HepG2 (cell line): ENCODE results near the gene HMCN1. TPM values are rescaled to one million over a fixed set of nuclear protein-coding genes. Genes with fewer than 3 reads are reported as not detected.

Experiments
- ATAC-seq: fragments of 200-7000 bp; cut with Tn5 transposase; 3 replicates; pipeline ENCODE4 v1.9.1; 2020; ENCODE audit warnings: mild to moderate bottlenecking, moderate library complexity
- BruUV-seq: library from RNA; stranded (reverse); fragments of 400-500 nt; replicated peaks from 2 replicates; lab custom pipeline; 2021; lab: Mats Ljungman, UMichigan
- CTCF ChIA-PET: fragments of 300-600 bp; formaldehyde crosslinking; extraction: SDS; loops from one replicate; lab custom pipeline; 2021; ENCODE audit warnings: low total read pairs, inconsistent platforms, low intra/inter-chr PET ratio; lab: Yijun Ruan, JAX
- POLR2A ChIA-PET: fragments of 350-600 bp; sonication (Branson Sonifier 250); formaldehyde crosslinking; loops from one replicate; lab custom pipeline; 2020; ENCODE audit warnings: antibody characterized with exemption, inconsistent platforms; lab: Yijun Ruan, JAX
- DNase-seq: peaks from one replicate; pipeline ENCODE4 v3.0.0-alpha.2; 2015; ENCODE audit warnings: low spot score
- FAIRE-seq: peaks from 3 replicates; lab custom pipeline; 2011; peaks lifted over from hg19 to GRCh38; lab: Jason Lieb, UNC
- H2AFZ ChIP-seq: one replicate; pipeline ENCODE4 v1.6.1; 2011; ENCODE audit warnings: low read length, inconsistent platforms
- H3K27ac ChIP-seq: fragments of 300-600 bp; 3 replicates; pipeline ENCODE4 v1.8.0; 2011; ENCODE audit warnings: mixed run types, mild to moderate bottlenecking, mixed read lengths, low read length, inconsistent platforms; ENCODE audit not compliant: insufficient read depth; ENCODE audit errors: extremely low read length
- H3K27me3 ChIP-seq, 2 experiments: fragments of 200-600 bp in 1 of 2; 2 replicates in 1 of 2; 3 replicates in 1 of 2; pipeline versions ENCODE4 v1.6.0 to v1.8.0; 2011; ENCODE audit warnings: low read length in 2 of 2, mild to moderate bottlenecking in 2 of 2, moderate library complexity in 2 of 2, inconsistent platforms in 1 of 2; ENCODE audit not compliant: insufficient read depth in 2 of 2, control insufficient read depth in 1 of 2
- H3K36me3 ChIP-seq, 2 experiments: fragments of 200-600 bp in 1 of 2; replicated peaks in 1 of 2; 2 replicates in 1 of 2; 3 replicates in 1 of 2; pipeline versions ENCODE4 v1.5.1 to v1.8.0; 2011; ENCODE audit warnings: low read length in 2 of 2, inconsistent platforms in 1 of 2; ENCODE audit not compliant: insufficient read depth in 2 of 2, control insufficient read depth in 1 of 2
- H3K4me1 ChIP-seq: 2 replicates; pipeline ENCODE4 v1.5.1; 2012; ENCODE audit warnings: low read length, inconsistent platforms; ENCODE audit not compliant: insufficient read depth
- H3K4me2 ChIP-seq: 2 replicates; pipeline ENCODE4 v1.6.0; 2011; ENCODE audit warnings: low read depth, low read length, inconsistent platforms
- H3K4me3 ChIP-seq, 3 experiments: fragments of 200-600 bp in 1 of 3; sonication (generic), shearing (Covaris generic) in 1 of 3; replicated peaks in 1 of 3; 2 replicates each; pipeline ENCODE4 v1.5.1; 2011 to 2016; ENCODE audit warnings: low read length in 3 of 3, inconsistent platforms in 2 of 3, low read depth in 2 of 3, mild to moderate bottlenecking in 2 of 3, control low read depth in 1 of 3, mixed read lengths in 1 of 3; ENCODE audit not compliant: insufficient read depth in 1 of 3
- H3K79me2 ChIP-seq: one replicate; pipeline ENCODE4 v1.6.1; 2011; ENCODE audit warnings: low read length, inconsistent platforms; ENCODE audit not compliant: insufficient read depth
- H3K9ac ChIP-seq: 2 replicates; pipeline ENCODE4 v1.6.0; 2011; ENCODE audit warnings: mild to moderate bottlenecking, low read depth, low read length, inconsistent platforms; ENCODE audit not compliant: insufficient read depth
- H3K9me3 ChIP-seq: 2 replicates; pipeline ENCODE4 v1.5.1; 2012; ENCODE audit warnings: mild to moderate bottlenecking, low read length
- H4K20me1 ChIP-seq: 2 replicates; pipeline ENCODE4 v1.6.0; 2011; ENCODE audit warnings: inconsistent platforms, mild to moderate bottlenecking, low read length, moderate library complexity; ENCODE audit not compliant: insufficient read depth
- HNRNPK ChIP-seq: fragments of 200-400 bp; formaldehyde crosslinking; IDR thresholded peaks from 2 replicates; pipeline ENCODE4 v1.6.1; 2018; ENCODE audit warnings: low read length, low read depth, moderate library complexity, mild to moderate bottlenecking; ENCODE audit not compliant: poor library complexity, severe bottlenecking
- JARID2 ChIP-seq: sonication (generic); formaldehyde crosslinking; IDR thresholded peaks from 2 replicates; pipeline ENCODE4 v1.8.1; 2023; ENCODE audit warnings: missing genetic modification reagents, inconsistent platforms; ENCODE audit not compliant: insufficient replicate concordance
- MLLT10 ChIP-seq: sonication (generic); formaldehyde crosslinking; IDR thresholded peaks from 2 replicates; pipeline ENCODE4 v1.4.0; 2020; ENCODE audit warnings: missing genetic modification reagents
- POLR2A ChIP-seq, 2 experiments: IDR thresholded peaks; 2 replicates each; pipeline ENCODE4 v1.6.1; 2011; ENCODE audit warnings: low read depth in 2 of 2, low read length in 2 of 2, mild to moderate bottlenecking in 1 of 2, moderate library complexity in 1 of 2; ENCODE audit not compliant: insufficient read depth in 1 of 2
- SCMH1 ChIP-seq: sonication (generic); formaldehyde crosslinking; IDR thresholded peaks from 2 replicates; pipeline ENCODE4 v1.9.0; 2021; ENCODE audit warnings: missing genetic modification reagents, mild to moderate bottlenecking, borderline replicate concordance
- SNAI1 ChIP-seq: sonication (generic); formaldehyde crosslinking; IDR thresholded peaks from 2 replicates; pipeline ENCODE4 v1.5.0; 2020; ENCODE audit warnings: mild to moderate bottlenecking, missing genetic modification reagents, borderline replicate concordance
- TSC22D2 ChIP-seq: sonication (generic); formaldehyde crosslinking; IDR thresholded peaks from 2 replicates; pipeline ENCODE4 v1.5.1; 2020; ENCODE audit warnings: missing genetic modification reagents, mild to moderate bottlenecking, borderline replicate concordance
- ZFP82 ChIP-seq: sonication (generic); formaldehyde crosslinking; IDR thresholded peaks from 2 replicates; pipeline ENCODE4 v1.5.1; 2020; ENCODE audit warnings: mild to moderate bottlenecking, missing genetic modification reagents, borderline replicate concordance
- ZNF274 ChIP-seq: sonication (generic); formaldehyde crosslinking; IDR thresholded peaks from 2 replicates; pipeline ENCODE4 v1.5.1; 2020; ENCODE audit warnings: mild to moderate bottlenecking, missing genetic modification reagents
- WGBS: methylation state at CpG from one replicate; pipeline ENCODE4 v1.1.6; 2017; ENCODE audit warnings: low lambda C conversion rate; 5-methylcytosine and 5-hydroxymethylcytosine counted together
- in situ Hi-C: cut with HindIII; loops from 2 replicates; pipeline ENCODE4 v1.10.0; 2017; ENCODE audit warnings: low pct_unique_long_range_greater_than_20kb; ENCODE audit not compliant: extremely low pct_ligation_motif_present
- intact Hi-C: fragments of 100-400 bp; cut with micrococcal nuclease; formaldehyde crosslinking; loops from one replicate; pipeline ENCODE4 v1.10.0; 2022; ENCODE audit not compliant: unreplicated experiment
- polyA plus RNA-seq, 8 experiments: library from polyadenylated mRNA; depleted of rRNA in 3 of 8; stranded (reverse) in 7 of 8; unstranded in 1 of 8; fragments of >200 nt; fragmentation: Illumina TruSeq in 4 of 8; extraction: Trizol in 4 of 8; gene quantifications; 2 replicates each; pipeline versions ENCODE4 v1.2.1 to v1.2.3, GENCODE V29; 2011 to 2016; ENCODE audit warnings: low read depth in 4 of 8, missing spikeins in 1 of 8, mixed read lengths in 1 of 8; ENCODE audit not compliant: insufficient read depth in 1 of 8
- total RNA-seq, 5 experiments: library from RNA; depleted of rRNA; stranded (reverse); fragments of >200 nt; fragmentation: Illumina TruSeq; extraction: Trizol; gene quantifications; 2 replicates each; pipeline ENCODE4 v1.2.3, GENCODE V29; 2016; ENCODE audit warnings: low read depth in 1 of 5
- TF ChIP-seq, protein P1 (sequence below): IDR thresholded peaks from 2 replicates; pipeline ENCODE4 v1.6.1; 2016; ENCODE audit warnings: missing compliant biosample characterization, missing genetic modification reagents, borderline replicate concordance
- TF ChIP-seq, protein P2 (sequence below): IDR thresholded peaks from 2 replicates; pipeline ENCODE4 v1.6.1; 2016
- TF ChIP-seq, protein P3 (sequence below): sonication (generic); formaldehyde crosslinking; IDR thresholded peaks from 2 replicates; pipeline ENCODE4 v1.4.0; 2020; ENCODE audit warnings: mild to moderate bottlenecking, missing genetic modification reagents, borderline replicate concordance
- TF ChIP-seq, protein P4 (sequence below): sonication (generic); formaldehyde crosslinking; IDR thresholded peaks from 2 replicates; pipeline ENCODE4 v1.5.1; 2020; ENCODE audit warnings: mild to moderate bottlenecking, missing genetic modification reagents, borderline replicate concordance

HMCN1 gene
- total and polyA plus RNA-seq, 2 of the 13 experiments (the other 11 are each of a cell fraction or from before 2014, with no cell fraction given), result 0.03 TPM; not detected in 1

DNA sequence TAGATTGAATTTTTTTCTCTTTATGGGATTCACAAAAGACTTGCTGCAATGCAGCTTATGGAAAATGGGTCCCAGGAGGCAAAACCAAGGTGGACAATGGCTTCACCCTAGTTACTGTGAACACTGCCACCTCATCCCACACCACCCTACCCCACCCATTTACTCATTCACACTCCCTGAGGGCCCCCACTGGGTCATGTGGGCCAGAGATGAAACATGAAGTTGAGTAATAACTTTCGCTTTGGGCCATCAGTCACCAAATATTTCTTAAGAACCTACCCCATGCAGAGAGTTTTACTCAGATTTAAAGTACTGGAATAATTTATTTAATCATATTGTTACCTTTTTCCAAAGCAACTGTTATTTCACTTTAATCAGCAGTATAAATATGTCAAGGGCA lies 449.0 kb downstream of the HMCN1 start:
- ATAC-seq, result no peak
- 4% methylated on average over 1 of the region's 1 CpG for WGBS
- DNase-seq, result no peak
- no peaks in the 10 kb centered on the region for H3K27me3 ChIP-seq
- no peaks in the 10 kb centered on the region for H3K79me2 ChIP-seq
- H2AFZ ChIP-seq, result no peak overlapping the region
- no peaks in the 10 kb centered on the region for H3K9me3 ChIP-seq
- no peak overlapping the region for H3K9ac ChIP-seq
- ChIA-PET CTCF (no interaction called here), POLR2A (no interaction called here)
- H3K36me3 ChIP-seq, result no peaks in the 10 kb centered on the region
- BruUV-seq, result no TSS peak
- H3K27ac ChIP-seq, result no peak overlapping the region
- TF ChIP-seq MLLT10 (CRISPR knock-in tag) (no peak), ZFP82 (CRISPR knock-in tag) (no peak), POLR2A (IDR thresholded peaks at IDR 0.05; ENCODE audit: insufficient read depth in 1 of 2, low read depth in 2 of 2, low read length in 2 of 2) (no peak), ZNF274 (CRISPR knock-in tag) (no peak), HNRNPK (no peak), SCMH1 (CRISPR knock-in tag) (no peak), JARID2 (CRISPR knock-in tag) (no peak), SNAI1 (no peak), TSC22D2 (CRISPR knock-in tag) (no peak)
- TF ChIP-seq, protein P1, sequence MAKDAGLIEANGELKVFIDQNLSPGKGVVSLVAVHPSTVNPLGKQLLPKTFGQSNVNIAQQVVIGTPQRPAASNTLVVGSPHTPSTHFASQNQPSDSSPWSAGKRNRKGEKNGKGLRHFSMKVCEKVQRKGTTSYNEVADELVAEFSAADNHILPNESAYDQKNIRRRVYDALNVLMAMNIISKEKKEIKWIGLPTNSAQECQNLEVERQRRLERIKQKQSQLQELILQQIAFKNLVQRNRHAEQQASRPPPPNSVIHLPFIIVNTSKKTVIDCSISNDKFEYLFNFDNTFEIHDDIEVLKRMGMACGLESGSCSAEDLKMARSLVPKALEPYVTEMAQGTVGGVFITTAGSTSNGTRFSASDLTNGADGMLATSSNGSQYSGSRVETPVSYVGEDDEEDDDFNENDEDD (CRISPR knock-in tag), result no peak
- TF ChIP-seq, protein P2, sequence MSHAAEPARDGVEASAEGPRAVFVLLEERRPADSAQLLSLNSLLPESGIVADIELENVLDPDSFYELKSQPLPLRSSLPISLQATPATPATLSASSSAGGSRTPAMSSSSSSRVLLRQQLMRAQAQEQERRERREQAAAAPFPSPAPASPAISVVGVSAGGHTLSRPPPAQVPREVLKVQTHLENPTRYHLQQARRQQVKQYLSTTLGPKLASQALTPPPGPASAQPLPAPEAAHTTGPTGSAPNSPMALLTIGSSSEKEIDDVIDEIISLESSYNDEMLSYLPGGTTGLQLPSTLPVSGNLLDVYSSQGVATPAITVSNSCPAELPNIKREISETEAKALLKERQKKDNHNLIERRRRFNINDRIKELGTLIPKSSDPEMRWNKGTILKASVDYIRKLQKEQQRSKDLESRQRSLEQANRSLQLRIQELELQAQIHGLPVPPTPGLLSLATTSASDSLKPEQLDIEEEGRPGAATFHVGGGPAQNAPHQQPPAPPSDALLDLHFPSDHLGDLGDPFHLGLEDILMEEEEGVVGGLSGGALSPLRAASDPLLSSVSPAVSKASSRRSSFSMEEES (CRISPR knock-in tag), result no peak
- TF ChIP-seq, protein P3, sequence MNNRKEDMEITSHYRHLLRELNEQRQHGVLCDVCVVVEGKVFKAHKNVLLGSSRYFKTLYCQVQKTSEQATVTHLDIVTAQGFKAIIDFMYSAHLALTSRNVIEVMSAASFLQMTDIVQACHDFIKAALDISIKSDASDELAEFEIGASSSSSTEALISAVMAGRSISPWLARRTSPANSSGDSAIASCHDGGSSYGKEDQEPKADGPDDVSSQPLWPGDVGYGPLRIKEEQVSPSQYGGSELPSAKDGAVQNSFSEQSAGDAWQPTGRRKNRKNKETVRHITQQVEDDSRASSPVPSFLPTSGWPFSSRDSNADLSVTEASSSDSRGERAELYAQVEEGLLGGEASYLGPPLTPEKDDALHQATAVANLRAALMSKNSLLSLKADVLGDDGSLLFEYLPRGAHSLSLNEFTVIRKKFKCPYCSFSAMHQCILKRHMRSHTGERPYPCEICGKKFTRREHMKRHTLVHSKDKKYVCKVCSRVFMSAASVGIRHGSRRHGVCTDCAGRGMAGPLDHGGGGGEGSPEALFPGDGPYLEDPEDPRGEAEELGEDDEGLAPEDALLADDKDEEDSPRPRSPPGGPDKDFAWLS (CRISPR knock-in tag), result no peak
- TF ChIP-seq, protein P4, sequence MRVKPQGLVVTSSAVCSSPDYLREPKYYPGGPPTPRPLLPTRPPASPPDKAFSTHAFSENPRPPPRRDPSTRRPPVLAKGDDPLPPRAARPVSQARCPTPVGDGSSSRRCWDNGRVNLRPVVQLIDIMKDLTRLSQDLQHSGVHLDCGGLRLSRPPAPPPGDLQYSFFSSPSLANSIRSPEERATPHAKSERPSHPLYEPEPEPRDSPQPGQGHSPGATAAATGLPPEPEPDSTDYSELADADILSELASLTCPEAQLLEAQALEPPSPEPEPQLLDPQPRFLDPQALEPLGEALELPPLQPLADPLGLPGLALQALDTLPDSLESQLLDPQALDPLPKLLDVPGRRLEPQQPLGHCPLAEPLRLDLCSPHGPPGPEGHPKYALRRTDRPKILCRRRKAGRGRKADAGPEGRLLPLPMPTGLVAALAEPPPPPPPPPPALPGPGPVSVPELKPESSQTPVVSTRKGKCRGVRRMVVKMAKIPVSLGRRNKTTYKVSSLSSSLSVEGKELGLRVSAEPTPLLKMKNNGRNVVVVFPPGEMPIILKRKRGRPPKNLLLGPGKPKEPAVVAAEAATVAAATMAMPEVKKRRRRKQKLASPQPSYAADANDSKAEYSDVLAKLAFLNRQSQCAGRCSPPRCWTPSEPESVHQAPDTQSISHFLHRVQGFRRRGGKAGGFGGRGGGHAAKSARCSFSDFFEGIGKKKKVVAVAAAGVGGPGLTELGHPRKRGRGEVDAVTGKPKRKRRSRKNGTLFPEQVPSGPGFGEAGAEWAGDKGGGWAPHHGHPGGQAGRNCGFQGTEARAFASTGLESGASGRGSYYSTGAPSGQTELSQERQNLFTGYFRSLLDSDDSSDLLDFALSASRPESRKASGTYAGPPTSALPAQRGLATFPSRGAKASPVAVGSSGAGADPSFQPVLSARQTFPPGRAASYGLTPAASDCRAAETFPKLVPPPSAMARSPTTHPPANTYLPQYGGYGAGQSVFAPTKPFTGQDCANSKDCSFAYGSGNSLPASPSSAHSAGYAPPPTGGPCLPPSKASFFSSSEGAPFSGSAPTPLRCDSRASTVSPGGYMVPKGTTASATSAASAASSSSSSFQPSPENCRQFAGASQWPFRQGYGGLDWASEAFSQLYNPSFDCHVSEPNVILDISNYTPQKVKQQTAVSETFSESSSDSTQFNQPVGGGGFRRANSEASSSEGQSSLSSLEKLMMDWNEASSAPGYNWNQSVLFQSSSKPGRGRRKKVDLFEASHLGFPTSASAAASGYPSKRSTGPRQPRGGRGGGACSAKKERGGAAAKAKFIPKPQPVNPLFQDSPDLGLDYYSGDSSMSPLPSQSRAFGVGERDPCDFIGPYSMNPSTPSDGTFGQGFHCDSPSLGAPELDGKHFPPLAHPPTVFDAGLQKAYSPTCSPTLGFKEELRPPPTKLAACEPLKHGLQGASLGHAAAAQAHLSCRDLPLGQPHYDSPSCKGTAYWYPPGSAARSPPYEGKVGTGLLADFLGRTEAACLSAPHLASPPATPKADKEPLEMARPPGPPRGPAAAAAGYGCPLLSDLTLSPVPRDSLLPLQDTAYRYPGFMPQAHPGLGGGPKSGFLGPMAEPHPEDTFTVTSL, result no peak
- H3K4me1 ChIP-seq, result no peaks in the 10 kb centered on the region
- intact Hi-C loops (no loop called here), in situ Hi-C loops (no loop called here)
- no peak overlapping the region for H3K4me2 ChIP-seq
- H4K20me1 ChIP-seq, result no peaks in the 10 kb centered on the region
- no peak for FAIRE-seq
- H3K4me3 ChIP-seq, result no peak overlapping the region
